C4-2B (cell line): ENCODE data around the gene C18orf63.

Experiments
- CTCF ChIP-seq: fragments of 450-650 bp; conservative IDR thresholded peaks from 2 replicates; pipeline ENCODE4 v1.5.1; 2017; ENCODE audit warnings: mild to moderate bottlenecking
- ZFX ChIP-seq: fragments of 450-650 bp; IDR thresholded peaks from 2 replicates; pipeline ENCODE4 v1.6.1; 2017

DNA sequence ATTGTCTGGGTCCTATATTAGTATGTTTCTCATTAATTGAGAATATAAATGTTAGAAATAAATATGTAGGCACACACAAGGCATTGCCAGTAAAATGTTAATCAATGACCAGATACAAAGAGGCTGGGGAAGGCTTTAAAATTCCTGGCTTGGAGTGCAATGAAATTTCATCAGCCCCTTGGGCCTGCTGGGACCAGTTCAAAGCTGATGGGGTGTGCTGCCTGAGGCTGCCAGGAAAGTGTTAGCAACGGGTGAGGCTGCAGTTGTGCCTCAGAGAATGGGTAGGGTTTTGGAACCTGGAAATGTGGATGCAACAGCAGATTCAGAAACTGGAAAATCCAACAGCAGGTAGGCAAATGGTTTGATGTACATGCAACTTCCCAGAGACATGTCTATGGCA lies 72.6 kb downstream of the C18orf63 start:
- TF ChIP-seq CTCF: no peak
- TF ChIP-seq ZFX: no peak
